Measurements from ENCODE around the gene PARVB. TPM values are rescaled to one million over a fixed set of nuclear protein-coding genes. Genes with fewer than 3 reads are reported as not detected.
"Not testable (repeated sequence)": the region's sequence is repeated elsewhere in the genome, so short reads cannot be mapped to it uniquely, and the experiment has no call there.

The PARVB gene
- total RNA-seq, 1 experiment from 2014 or later, result 32.7 TPM

DNA sequence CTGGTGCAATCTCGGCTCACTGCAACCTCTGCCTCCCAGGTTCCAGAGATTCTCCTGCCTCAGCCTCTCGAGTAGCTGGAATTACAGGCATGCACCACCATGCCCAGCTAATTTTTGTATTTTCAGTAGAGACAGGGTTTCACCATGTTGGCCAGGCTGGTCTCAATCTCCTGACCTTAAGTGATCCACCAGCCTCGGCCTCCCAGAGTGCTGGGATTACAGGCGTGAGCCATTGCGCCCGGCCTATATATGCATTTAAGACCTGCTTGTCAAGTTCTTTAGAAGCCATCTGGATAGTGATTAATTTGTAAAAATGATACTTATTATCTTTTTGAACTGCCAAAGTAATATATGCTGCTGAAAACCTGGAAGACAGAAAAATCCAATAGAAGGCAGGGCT is 86.6 kb downstream of the PARVB start:
- not testable (repeated sequence) for DNase-seq (ENCODE audit: low spot score)

DNA sequence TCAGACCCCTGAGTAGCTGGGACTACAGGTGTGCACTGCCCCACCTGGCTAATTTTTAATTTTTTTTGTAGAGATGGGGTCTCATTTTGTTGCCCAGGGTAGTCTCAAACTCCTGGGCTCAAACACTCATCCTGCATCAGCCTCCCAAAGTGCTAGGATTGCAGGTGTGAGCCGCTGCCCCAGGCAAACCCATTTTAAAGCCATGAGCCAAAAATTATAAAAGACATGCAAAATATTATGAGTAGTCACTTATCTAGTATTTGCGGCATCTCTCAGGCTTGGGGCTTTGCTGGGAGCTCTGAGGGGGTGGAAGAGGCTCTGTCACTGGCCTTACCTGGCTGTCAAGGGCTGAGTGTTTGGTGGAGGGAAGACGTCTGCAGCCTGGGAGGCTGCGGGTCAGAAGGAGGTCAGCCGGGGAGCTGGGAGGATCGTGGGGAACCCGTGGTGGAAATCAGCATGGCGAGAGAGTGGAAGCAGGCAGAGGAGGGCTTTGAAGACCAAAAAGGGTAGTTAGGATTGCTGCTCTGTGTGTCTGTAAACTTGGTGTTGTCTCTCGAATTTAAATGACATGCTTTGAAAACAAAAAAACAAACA is 87.6 kb downstream of the PARVB start:
- no peak for DNase-seq (ENCODE audit: low spot score)

DNA sequence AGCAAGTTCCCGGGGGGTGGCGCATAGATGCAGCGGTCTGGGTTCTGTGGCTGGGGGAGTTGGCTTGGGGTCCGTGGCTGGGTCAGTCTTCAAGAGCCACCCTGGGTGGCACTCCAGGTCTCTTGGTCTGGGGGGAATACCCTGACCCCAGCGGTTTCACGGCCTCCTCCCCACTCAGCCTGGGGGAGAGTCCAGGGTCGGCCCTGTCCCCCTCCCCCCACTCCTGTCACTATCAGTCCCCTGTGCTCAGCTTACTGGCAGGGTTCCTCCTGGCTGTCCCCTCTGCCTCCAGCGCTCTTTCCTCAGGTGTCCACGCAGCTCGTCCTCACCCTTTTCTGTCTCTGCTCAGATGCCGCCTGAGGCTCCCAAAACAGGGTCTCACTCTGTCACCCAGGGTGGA is 88.1 kb downstream of the PARVB start:
- DNase-seq (ENCODE audit: low spot score), result no peak

DNA sequence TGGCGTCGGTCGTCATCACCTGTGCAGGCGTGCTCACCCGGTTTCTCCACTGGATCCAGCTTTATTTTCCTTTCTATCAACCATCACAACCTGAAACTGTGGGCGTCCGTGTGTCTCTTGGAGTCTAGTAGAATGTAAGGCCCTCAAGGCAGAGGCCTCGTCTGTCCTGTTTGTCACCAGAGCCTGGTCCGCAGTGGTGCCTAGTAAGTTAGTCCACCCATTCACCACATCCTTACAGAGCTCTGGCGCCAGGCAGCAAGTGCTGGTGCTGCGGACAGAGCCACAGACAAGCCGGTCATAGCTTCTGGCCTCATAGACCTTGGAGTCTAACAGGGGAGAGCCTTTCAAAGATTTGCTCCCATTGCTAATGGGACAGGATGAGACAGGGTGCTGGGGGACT is 92.2 kb downstream of the PARVB start:
- no peak for DNase-seq (ENCODE audit: low spot score)

DNA sequence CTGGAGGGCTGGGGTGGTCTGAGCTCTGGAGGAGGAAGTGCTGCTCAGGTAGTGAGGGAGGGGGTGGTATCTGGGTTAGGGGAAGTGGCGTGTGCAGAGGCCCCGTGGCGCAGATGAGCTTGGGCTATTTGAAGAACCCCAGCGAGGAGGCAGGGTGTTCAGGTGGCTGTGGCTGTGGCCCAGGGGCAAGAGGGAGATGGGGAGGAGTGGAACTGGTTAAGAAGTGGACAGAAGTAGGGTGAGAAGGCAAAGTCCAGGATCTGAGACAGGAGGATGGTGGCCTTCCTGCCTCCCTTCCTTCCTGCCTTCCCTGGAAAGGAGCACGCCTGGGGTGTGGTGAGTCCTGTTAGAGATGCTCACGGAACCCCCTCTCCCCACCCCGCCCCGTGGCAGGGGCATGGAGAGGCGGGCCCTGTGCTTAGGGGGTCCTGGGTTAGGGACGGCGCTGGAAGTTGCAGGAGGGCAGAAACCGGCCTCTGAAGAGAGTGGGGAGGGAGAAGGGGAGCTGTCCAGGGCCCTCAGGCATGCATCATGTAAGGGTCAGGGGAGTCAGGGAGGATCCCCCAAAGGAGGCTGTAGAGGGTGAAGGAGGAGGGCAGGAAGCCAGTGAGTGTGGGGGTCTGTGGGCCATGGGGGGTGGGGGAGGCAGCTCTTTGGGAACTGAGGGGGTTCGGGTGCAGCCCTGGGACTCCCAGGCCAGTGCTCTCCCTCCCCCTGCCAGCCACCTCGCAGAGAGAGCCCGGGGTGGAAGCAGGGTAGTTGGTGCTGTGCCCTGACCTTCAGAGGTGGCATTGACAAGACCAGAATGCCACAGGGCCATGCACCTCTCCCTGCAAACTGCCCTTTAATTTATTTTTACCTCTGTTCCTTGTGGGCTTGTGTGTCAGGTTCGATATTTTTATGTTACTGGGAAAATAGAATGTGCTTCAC is 92.9 kb downstream of the PARVB start:
- DNase-seq (ENCODE audit: low spot score), result no peak

DNA sequence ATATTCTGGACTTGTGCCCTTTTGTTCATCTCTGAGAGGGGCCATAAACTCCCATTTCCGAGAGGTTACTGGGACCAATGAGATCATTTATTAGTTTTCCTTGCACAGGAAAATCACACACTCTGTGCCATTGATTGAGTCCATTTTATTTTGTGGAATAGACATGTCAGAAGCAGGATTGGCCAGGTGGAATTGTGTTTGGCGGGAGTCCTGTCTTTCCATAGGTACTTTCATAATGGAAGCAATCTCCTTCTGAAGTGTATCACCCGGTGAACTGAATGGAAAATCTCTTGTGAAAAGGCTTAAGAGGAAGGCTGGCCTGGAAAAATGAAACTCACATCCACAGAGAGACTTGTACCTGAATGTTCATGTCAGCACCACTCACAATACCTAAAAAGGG is 93.6 kb downstream of the PARVB start:
- no peak for DNase-seq (ENCODE audit: low spot score)

DNA sequence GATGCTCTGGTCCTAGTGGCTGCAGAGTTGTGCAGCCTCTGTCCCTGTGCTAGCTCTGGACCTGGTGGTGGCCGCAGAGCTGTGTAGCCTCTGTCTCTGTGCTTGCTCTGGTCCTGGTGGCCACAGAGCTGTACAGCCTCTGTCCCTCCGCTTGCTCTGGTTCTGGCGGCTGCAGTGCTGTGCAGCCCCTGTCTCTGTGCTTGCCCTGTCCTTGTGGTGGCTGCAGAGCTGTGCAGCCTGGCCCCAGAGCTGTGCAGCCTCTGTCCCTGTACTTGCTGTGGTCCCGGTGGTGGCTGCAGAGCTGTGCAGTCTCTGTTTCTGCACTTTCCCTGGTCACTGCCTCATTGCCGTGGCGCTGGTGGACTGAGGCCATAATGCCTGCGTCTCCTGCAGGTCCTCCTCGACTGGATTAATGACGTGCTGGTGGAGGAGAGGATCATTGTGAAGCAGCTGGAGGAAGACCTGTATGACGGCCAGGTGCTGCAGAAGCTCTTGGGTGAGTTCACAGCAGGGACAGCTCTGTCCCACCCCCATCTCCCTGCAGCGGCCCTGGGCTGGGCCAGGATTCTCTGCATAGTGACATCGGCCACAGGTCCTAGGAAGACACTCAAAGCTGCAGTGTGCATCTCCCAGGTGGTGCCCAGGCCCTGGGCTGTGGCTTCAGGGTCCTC is 94.7 kb downstream of the PARVB start:
- no peak for DNase-seq (ENCODE audit: low spot score)

DNA sequence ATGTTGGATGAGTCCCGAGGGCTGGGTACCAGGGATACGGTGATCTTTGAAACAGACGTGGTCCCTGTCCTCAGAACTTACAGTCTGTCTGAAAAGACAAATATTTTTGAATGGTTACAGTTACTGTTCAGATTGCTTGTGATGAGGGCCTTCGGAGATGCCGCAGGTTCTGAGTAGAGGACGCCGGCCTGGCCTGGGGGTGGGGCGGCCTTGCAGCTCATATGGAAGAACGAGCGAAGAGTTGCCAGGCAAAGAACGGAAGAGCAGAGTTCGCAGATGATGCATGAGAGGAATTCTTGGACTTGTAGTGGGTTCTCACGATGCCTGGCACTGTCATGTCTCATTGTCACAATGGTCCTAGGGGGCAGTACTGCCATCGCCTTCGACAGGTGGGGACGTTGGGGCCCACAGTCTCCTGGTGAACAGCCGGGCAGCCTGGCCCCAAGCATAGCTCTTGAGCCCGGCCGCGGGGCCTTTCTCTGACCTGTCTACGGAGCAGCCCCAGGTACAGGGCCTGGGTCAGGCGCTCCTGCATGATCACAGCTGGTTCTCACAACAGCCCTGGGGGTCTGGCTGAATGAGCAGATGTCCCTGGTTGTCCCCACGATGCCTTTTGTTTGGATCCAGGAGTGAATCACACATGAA is 95.7 kb downstream of the PARVB start:
- no peak for DNase-seq (ENCODE audit: low spot score)

DNA sequence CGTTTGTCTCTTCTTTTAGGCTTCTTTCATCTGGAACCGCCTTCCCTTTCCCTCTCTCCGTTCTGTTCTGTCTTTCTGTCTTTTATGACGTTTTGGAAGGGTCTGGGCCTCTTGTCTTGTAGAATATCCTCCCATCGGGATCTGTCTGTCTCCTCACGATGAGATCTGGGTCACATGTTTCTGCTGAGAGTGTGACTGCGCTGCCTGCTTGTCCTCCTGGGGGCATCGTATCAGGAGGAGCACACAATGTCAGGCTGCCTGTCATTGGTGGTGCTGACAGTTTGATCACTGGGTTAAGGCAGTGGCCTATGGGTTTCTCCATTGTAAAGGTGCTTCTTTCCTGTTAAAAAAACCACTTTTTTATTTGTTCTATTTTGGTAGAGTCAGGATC is 96.2 kb downstream of the PARVB start:
- no peak for DNase-seq (ENCODE audit: low spot score)

DNA sequence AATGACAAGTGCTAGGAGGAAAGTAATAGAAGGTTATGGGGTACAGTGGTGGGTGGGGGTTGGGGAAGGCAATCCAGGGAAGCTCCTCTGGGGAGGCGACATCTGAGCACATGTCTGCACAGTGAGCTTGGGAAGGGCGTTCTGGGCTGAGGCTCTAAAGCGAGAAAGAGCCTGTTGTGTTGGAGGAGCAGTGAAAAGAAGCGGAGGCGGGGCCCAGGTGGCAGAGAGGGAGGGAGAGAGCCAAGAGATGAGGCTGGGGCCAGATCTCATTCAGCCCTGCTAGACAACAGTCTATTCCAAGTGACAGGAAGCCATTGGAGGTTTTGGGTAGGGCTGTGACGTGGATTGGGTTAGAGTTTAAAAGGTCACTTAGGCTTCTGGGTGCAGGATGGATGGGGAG is 101.3 kb downstream of the PARVB start:
- no peak for DNase-seq (ENCODE audit: low spot score)

DNA sequence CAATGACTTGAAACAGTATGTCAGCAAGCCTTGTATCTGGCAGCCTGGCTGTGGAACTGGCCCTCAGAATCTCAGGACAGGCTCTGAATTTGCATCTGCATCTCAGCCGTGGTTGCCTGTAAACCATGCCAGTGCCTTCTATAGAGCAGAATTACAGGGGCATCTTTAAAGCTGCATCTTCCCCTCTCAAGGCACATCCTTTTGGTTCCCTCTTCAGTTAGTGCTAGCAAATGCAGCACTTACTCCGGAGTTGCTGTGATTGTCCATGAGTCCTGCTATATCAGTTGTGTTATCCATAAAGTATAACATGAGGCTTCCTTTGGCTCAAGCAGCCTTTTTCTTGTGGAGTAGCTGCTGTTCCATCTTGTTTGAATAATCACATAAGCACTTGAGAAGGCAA is 102.7 kb downstream of the PARVB start:
- no peak for DNase-seq (ENCODE audit: low spot score)

DNA sequence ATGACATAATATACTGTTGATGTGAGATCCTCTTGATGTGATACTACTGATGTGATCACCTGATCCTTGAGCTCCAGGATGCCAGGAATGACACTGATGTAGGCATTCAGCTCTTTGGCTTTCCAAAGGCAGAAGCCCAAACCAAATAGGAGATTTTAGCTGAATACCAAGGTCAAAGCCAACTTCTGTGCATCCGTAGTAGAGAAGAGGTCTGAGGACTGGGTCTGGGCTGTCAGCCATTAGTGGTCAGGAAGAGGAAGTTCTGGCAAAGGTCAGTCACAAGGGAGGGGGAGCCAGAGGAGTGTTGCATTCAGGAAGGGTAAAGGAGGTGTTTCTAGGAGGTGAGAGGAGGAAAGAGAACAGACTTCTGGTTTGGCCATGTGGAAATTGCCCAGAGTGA is 103.3 kb downstream of the PARVB start:
- DNase-seq (ENCODE audit: low spot score), result no peak

DNA sequence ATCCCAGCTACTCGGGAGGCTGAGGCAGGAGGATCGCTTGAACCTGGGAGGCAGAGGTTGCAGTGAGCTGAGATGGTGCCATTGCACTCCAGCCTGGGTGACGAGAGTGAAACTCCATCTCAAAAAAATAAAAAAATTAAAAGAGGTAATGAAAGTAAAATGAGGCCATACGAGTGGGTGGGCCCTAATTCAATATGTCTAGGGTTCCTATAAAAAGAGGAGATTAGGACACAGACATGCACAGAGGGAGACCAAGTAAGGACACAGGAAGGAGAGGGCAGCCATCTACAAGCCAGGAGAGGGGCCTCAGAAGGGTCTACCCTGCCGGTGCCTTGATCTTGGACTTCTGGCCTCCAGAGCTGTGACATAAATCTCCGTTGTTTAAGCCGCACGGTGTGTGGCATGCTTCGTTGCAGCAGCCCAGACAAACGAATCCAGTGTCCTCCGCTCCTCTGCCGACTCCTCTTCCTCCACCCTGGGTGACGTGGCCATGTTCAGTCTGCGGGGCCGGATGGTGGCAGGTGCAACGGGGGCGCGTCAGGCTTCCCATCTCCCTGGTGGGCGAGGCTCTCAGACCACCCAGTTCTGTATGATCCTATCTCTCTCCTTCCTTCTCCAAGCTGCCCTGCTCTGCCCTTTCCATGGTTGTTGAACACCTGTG is 105.0 kb downstream of the PARVB start:
- DNase-seq (ENCODE audit: low spot score), result no peak

DNA sequence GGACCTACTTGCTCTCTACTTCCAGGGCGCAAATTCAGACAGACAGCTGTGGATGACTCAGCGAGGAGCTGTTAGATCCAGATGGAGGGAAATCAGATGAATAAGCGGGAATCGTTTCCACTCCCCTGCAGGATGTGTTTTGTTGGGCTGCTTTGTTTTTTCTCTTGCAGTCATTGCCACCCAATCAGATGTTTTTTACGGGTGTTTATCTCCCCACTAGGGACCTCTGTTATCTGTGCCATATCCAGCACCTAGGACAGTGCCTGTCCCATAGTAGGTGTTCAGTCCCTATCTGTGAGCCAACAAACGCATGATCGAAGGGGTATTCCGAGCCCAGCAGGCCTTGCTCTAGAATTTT is 105.5 kb downstream of the PARVB start:
- no peak for DNase-seq (ENCODE audit: low spot score)

DNA sequence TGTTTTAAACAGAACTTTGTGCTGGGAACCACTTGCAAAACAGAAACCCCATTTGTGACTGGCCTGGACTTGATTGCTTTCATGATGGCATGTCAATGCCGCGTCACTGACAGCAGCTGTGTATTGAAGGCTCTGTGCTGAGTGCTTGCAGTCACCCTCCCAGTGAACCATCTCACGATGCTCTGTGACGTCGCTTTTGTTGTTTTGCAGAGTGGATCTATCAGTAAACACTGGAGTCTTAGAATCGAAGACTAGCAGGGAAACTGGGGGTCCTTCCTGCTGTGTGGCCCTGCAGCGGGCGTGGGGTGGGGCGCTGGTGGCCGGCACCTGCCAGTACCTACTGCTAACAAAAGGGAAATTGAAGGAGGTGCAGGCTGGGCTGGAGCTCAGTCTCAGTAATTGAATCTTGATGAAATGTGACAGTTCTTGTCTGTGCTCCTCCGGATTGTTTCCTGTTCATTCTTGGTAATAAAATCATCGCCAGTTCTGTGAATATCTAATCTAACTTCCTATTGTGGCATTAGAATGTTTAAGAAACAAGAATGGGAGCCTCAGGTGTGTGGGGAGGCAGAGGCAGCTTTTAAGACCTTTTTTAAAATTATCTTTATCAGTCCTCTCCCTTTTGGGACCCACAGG is 106.1 kb downstream of the PARVB start:
- DNase-seq (ENCODE audit: low spot score), result no peak

DNA sequence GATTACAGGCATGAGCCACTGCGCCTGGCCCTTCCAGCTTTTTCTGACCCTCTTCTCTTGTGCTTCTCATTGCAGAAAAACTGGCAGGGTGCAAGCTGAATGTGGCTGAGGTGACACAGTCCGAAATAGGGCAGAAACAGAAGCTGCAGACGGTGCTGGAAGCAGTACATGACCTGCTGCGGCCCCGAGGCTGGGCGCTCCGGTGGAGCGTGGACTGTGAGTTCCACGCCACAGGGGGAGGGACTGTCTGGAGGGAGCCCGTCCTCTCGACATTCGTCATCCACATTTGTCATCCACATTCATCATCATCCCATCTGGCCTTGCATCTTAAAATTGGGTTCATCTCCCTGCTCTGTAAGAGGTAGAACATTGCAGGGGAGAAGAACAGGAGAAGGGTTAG is 107.3 kb downstream of the PARVB start:
- no peak for DNase-seq (ENCODE audit: low spot score)

DNA sequence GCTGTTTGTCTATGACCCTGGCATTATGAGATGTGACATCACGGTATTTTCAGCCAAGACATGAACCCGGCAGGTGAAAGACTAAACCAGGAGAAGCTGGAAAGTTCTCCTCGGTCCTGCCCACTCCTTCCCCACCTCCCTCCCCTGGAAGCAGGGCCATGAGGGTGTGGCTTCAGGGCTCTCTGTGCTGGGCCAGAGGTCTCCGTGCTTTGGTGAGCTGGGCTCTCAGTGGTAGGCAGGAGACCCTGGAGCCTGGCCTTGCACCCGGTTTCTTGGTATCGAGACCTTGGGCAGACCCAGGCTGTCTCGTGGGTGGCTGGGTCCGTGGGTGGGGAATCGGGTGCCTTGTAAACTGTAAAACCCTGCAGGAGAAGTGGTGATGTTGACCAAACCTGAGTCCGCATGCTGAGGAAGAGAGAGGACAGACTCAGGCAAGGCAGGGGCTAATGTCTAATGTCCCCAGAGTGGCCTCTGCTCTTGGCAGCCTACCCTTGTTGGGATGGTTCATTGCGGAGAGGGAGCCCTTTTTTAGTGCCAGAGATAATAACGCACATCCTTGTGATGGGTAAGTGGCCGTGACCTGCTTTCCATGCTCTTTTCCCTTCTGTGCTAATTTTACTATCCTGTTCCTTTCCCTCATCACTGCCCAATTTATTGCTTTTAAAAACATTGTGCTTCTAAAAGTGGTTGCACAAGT is 108.0 kb downstream of the PARVB start:
- no peak for DNase-seq (ENCODE audit: low spot score)

DNA sequence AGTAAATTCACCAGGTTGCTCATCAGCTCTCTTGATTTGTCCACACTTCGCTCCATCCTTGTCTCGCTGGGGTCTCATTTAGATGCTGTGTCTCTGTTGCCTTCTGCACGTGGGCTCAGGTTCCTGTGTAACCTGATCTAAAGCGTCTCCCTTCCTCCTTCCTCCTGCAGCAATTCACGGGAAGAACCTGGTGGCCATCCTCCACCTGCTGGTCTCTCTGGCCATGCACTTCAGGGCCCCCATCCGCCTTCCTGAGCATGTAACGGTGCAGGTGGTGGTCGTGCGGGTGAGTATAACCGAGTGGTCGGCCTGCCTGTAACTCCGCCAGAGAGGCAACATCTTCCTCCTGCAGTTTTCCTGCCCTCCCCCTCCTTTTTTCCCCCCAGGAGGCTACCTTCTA is 108.6 kb downstream of the PARVB start:
- DNase-seq (ENCODE audit: low spot score), result no peak

DNA sequence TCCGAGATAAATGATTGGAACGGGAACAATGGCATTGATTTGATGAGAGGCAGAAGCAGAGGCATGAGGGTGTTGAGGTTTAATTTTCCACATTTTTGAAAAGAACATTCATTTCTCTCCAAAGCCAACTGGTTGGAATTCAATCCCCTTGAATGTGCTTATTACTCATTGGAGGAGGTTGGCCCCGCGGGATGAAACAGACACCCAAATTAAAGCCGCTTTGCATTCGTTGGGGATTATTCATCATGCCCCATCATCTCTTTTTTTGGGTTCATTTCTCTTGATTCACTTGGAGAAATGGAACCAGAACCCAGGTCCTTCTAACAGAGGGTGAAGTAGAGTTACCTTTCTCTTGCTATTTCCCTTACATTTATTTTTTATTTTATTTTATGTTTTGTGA is 109.1 kb downstream of the PARVB start:
- DNase-seq (ENCODE audit: low spot score), result no peak

DNA sequence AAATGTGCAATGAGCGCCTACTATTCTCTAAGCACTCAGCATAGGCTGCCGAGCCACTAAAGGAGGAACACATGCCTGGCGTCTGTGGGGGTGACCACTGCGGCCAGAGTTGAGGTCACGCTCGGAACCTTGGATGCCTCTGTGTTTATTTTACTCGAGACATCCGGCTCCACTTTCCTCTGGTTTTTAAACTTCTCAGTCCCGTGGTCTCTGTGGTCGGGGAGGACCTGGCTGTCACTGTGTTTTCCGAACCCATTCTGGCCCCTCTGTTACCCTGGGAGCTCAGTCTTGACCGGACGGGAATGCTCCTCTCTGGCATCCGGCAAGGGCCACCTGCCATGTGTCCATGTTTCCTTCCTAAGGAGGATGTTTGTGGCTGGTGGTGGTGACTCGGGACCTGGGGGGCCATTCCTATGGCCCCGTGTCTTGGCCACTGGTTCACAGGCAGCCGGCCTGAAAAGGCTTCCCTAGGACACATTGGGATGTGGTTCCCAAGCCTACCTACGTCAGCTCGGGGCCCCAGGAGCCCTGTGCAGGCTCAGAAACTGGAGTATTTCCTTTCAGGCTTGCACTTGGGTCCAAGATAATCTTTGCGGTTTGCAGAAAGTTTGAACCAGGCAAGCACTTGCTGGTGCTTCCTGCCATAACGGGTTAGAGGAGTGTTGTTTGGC is 109.9 kb downstream of the PARVB start:
- DNase-seq (ENCODE audit: low spot score), result no peak

Data from H4 (cell line).